Measurements from ENCODE around the gene GPR137. TPM values are rescaled to one million over a fixed set of nuclear protein-coding genes. Genes with fewer than 3 reads are reported as not detected.
A peak's percentile ranks its signal among the peaks of the same experiment; 100 is the strongest.

The GPR137 gene
- total RNA-seq, 1 donor from 2014 or later, result 4.9 TPM

- H2AFZ ChIP-seq (replicated peaks), result no peak overlapping the region
- DNase-seq (ENCODE audit: low spot score), result no peak
- H3K36me3 Mint-ChIP-seq, result peaks cover 4% of the 10 kb centered on the region
- H3K9me3 Mint-ChIP-seq, result no peaks in the 10 kb centered on the region
- peak overlapping the region; percentile 95 for H3K4me3 Mint-ChIP-seq
- peaks cover 16% of the 10 kb centered on the region for H3K27me3 Mint-ChIP-seq (ENCODE audit: insufficient read depth, low read depth)
- H3K27ac ChIP-seq, result no peak overlapping the region
- H3K27ac Mint-ChIP-seq, result no peak overlapping the region
- no peak overlapping the region for H3K9ac ChIP-seq
- H3K4me3 ChIP-seq, result no peak overlapping the region
- H3K27me3 ChIP-seq, result no peaks in the 10 kb centered on the region
- H3K4me1 Mint-ChIP-seq, result peaks cover 28% of the 10 kb centered on the region
- peaks cover 30% of the 10 kb centered on the region for H3F3A ChIP-seq (ENCODE audit: low read depth)
- peaks cover 12% of the 10 kb centered on the region for H3K4me1 ChIP-seq
- H3K36me3 ChIP-seq, result no peaks in the 10 kb centered on the region
- TF ChIP-seq CTCF (IDR thresholded peaks at IDR 0.05), result no peak
- no peak for TF ChIP-seq EZH2 (IDR thresholded peaks at IDR 0.05)
- no peak for TF ChIP-seq EZH2phosphoT487 (IDR thresholded peaks at IDR 0.05)
- H4K20me1 ChIP-seq (ENCODE audit: low read depth), result peaks cover 4% of the 10 kb centered on the region
- no peak overlapping the region for H3K4me2 ChIP-seq
- H3K9me3 ChIP-seq (ENCODE audit: low read depth), result no peaks in the 10 kb centered on the region
- H3K79me2 ChIP-seq (ENCODE audit: low read depth), result no peaks in the 10 kb centered on the region
These were observed 18.3 kb upstream of the GPR137 start for GRCh38 chr11:64267207-64267945.

GRCh38 chr11:64268025-64268892, 17.4 kb upstream of the GPR137 start:
- Histone ChIP-seq H3K36me3 (no peaks in the 10 kb centered on the region), H2AFZ (replicated peaks) (no peak overlapping the region), H3K27me3 (no peaks in the 10 kb centered on the region), H3F3A (ENCODE audit: low read depth) (peaks cover 35% of the 10 kb centered on the region), H4K20me1 (ENCODE audit: low read depth) (peaks cover 4% of the 10 kb centered on the region), H3K4me2 (peak overlapping the region; percentile 91), H3K27ac (peak overlapping the region; percentile 83), H3K9me3 (ENCODE audit: low read depth) (no peaks in the 10 kb centered on the region), H3K9ac (no peak overlapping the region), H3K79me2 (ENCODE audit: low read depth) (no peaks in the 10 kb centered on the region), H3K4me3 (peak overlapping the region; percentile 68), H3K4me1 (peaks cover 12% of the 10 kb centered on the region)
- Mint-ChIP-seq H3K27me3 (ENCODE audit: insufficient read depth, low read depth) (peaks cover 16% of the 10 kb centered on the region), H3K27ac (peak overlapping the region; percentile 86), H3K4me1 (peaks cover 27% of the 10 kb centered on the region), H3K36me3 (peaks cover 2% of the 10 kb centered on the region), H3K9me3 (no peaks in the 10 kb centered on the region), H3K4me3 (peak overlapping the region; percentile 95)
- DNase-seq (ENCODE audit: low spot score), result no peak
- TF ChIP-seq CTCF (IDR thresholded peaks at IDR 0.05), result no peak
- TF ChIP-seq EZH2phosphoT487 (IDR thresholded peaks at IDR 0.05), result no peak
- TF ChIP-seq EZH2 (IDR thresholded peaks at IDR 0.05), result no peak

DNA sequence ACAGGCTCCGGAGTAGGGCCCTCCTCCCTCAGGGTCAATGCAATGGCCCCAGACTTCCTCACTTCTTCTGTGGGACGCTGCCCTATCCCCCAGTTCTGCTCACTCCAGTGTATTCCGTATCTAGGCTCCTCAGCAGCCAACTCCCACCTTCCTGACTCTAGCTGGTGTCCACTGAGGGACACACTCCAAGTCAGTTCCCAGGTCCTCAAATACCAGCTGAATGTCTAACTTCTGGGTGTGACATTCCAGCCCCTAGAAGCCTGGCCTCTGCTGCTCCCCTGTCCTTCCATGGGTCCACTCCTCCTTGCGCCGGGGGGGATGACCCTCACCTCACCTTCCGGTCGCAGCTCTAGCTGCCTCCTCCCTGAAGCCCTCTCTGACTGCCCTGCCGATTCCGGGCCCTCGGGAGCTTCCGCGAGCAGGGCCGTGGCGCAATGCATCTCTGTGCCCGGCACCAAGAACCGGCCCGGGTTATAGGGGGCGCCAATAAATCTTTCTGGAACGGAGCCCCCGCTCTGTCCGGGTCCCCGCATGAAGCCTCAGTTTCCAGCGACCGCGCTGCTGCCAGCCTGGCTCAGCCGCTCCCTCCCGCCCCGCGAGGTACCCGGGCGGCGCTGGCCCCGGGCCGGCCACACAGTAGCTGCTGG, 16.6 kb upstream of the GPR137 start:
- Histone ChIP-seq H3F3A (ENCODE audit: low read depth) (peaks cover 35% of the 10 kb centered on the region), H3K27me3 (no peaks in the 10 kb centered on the region), H2AFZ (replicated peaks) (no peak overlapping the region), H3K9ac (peak overlapping the region; percentile 57), H3K27ac (peak overlapping the region; percentile 83), H3K4me2 (peak overlapping the region; percentile 91), H3K36me3 (no peaks in the 10 kb centered on the region), H3K4me1 (peaks cover 12% of the 10 kb centered on the region), H4K20me1 (ENCODE audit: low read depth) (peaks cover 4% of the 10 kb centered on the region), H3K4me3 (peak overlapping the region; percentile 68), H3K9me3 (ENCODE audit: low read depth) (no peaks in the 10 kb centered on the region), H3K79me2 (ENCODE audit: low read depth) (no peaks in the 10 kb centered on the region)
- Mint-ChIP-seq H3K4me3 (peak overlapping the region; percentile 95), H3K9me3 (no peaks in the 10 kb centered on the region), H3K36me3 (peaks cover 2% of the 10 kb centered on the region), H3K4me1 (peaks cover 30% of the 10 kb centered on the region), H3K27ac (peak overlapping the region; percentile 86), H3K27me3 (ENCODE audit: insufficient read depth, low read depth) (peaks cover 16% of the 10 kb centered on the region)
- DNase-seq (ENCODE audit: low spot score), result peak; percentile 43
- TF ChIP-seq EZH2 (IDR thresholded peaks at IDR 0.05) (no peak), EZH2phosphoT487 (IDR thresholded peaks at IDR 0.05) (no peak), CTCF (IDR thresholded peaks at IDR 0.05) (no peak)

Data from neural progenitor cell (in vitro differentiated cells).